Measurements from ENCODE around the gene TMEM233. TPM values are rescaled to one million over a fixed set of nuclear protein-coding genes. Genes with fewer than 3 reads are reported as not detected.

Gene TMEM233
- total RNA-seq: 0.24 TPM in 1 of 2 replicates, not detected in the other

GRCh38 chr12:119593578-119594398 lies at the start of gene TMEM233:
Gene TMEM233, plus strand, starts transcription at chr12:119593774. Its CDS starts 75 bp downstream, at chr12:119593849.

GRCh38 chr12:119667577-119668323 lies 74.2 kb downstream of the TMEM233 start, which contains the start of gene PRKAB1:
Gene PRKAB1, plus strand, starts transcription at chr12:119668133. Its CDS starts 112 bp downstream, at chr12:119668245.

Other genes starting within 250 kb of the TMEM233 start
- 12.8 and 13.6 TPM in 2 replicates for gene PRKAB1, start 74.4 kb downstream of the TMEM233 start, total RNA-seq

Data from tracheal epithelial cell (primary cell).